Measurements from ENCODE around the gene F13A1. TPM values are rescaled to one million over a fixed set of nuclear protein-coding genes. Genes with fewer than 3 reads are reported as not detected.

Gene F13A1
- polyA plus RNA-seq, 2 of the 4 experiments (the other 2 are of a cell fraction): not detected

GRCh38 chr6:6323352-6323751 lies 2.9 kb upstream of the F13A1 start:
- Histone ChIP-seq H3K4me1 (no peaks in the 10 kb centered on the region), H3K27ac (no peak overlapping the region), H3K4me3 (no peak overlapping the region), H3K4me2 (no peak overlapping the region), H3K9me3 (no peaks in the 10 kb centered on the region)
- ATAC-seq (no peak), FAIRE-seq (no peak), DNase-seq (ENCODE audit: low read depth in 1 of 2, low spot score in 1 of 2) (no peak)
- TF ChIP-seq, protein P1, sequence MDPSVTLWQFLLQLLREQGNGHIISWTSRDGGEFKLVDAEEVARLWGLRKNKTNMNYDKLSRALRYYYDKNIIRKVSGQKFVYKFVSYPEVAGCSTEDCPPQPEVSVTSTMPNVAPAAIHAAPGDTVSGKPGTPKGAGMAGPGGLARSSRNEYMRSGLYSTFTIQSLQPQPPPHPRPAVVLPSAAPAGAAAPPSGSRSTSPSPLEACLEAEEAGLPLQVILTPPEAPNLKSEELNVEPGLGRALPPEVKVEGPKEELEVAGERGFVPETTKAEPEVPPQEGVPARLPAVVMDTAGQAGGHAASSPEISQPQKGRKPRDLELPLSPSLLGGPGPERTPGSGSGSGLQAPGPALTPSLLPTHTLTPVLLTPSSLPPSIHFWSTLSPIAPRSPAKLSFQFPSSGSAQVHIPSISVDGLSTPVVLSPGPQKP (IDR thresholded peaks at IDR 0.05; ENCODE audit: low read depth, low read length): no peak
- TF ChIP-seq KDM1A (IDR thresholded peaks at IDR 0.05; ENCODE audit: low read depth) (no peak), CBX2 (IDR thresholded peaks at IDR 0.05; ENCODE audit: borderline replicate concordance, low read depth) (no peak), NR3C1 (IDR thresholded peaks at IDR 0.05) (no peak), HEYL (CRISPR knock-in tag; IDR thresholded peaks at IDR 0.05) (no peak), CHD2 (IDR thresholded peaks at IDR 0.05; ENCODE audit: low read length, partially characterized antibody) (no peak), FOXS1 (CRISPR knock-in tag; IDR thresholded peaks at IDR 0.05) (no peak), POLR2AphosphoS2 (conservative IDR thresholded peaks at IDR 0.05; ENCODE audit: low read length) (no peak), PHF8 (IDR thresholded peaks at IDR 0.05; ENCODE audit: borderline replicate concordance, low read depth) (no peak), RCOR1 (IDR thresholded peaks at IDR 0.05; ENCODE audit: low read depth, low read length) (no peak), HOXB5 (CRISPR knock-in tag; IDR thresholded peaks at IDR 0.05) (no peak), HDAC2 (IDR thresholded peaks at IDR 0.05) (no peak), REST (IDR thresholded peaks at IDR 0.05) (no peak), MAFK (IDR thresholded peaks at IDR 0.05; ENCODE audit: partially characterized antibody) (no peak), ZFP36 (IDR thresholded peaks at IDR 0.05; ENCODE audit: borderline replicate concordance, partially characterized antibody) (no peak), TP53 (CRISPR knock-in tag; IDR thresholded peaks at IDR 0.05) (no peak), HOXB13 (CRISPR knock-in tag; IDR thresholded peaks at IDR 0.05; ENCODE audit: low read depth) (no peak), EHMT2 (IDR thresholded peaks at IDR 0.05; ENCODE audit: low read depth) (no peak), MYC (IDR thresholded peaks at IDR 0.05; ENCODE audit: borderline replicate concordance, low read length) (no peak)
- WGBS (ENCODE audit: missing lambda C conversion rate): 7% methylated on average over 4 of the region's 5 CpGs
- CTCF ChIA-PET: no interaction called here
- POLR2A ChIA-PET: no interaction called here

GRCh38 chr6:6320901-6321300 lies 439 bp upstream of the F13A1 start:
- FAIRE-seq: no peak

More at GRCh38 chr6:6320901-6321300, 439 bp upstream of the F13A1 start:
- POLR2A ChIA-PET: no interaction called here
- Histone ChIP-seq H3K9me3 (no peaks in the 10 kb centered on the region), H3K4me2 (no peak overlapping the region), H3K4me1 (no peaks in the 10 kb centered on the region), H3K4me3 (no peak overlapping the region), H3K27ac (no peak overlapping the region)
- WGBS (ENCODE audit: missing lambda C conversion rate): 6% methylated on average over 2 of the region's 4 CpGs
- no peak for DNase-seq (ENCODE audit: low read depth in 1 of 2, low spot score in 1 of 2)
- ATAC-seq: no peak
- CTCF ChIA-PET: no interaction called here
- TF ChIP-seq CBX2 (IDR thresholded peaks at IDR 0.05; ENCODE audit: borderline replicate concordance, low read depth) (no peak), CHD4 (IDR thresholded peaks at IDR 0.05; ENCODE audit: borderline replicate concordance) (no peak), EP300 (IDR thresholded peaks at IDR 0.05) (no peak), HEYL (CRISPR knock-in tag; IDR thresholded peaks at IDR 0.05) (no peak), RCOR1 (IDR thresholded peaks at IDR 0.05; ENCODE audit: low read depth, low read length) (no peak), PBX3 (IDR thresholded peaks at IDR 0.05) (no peak), HOXB5 (CRISPR knock-in tag; IDR thresholded peaks at IDR 0.05) (no peak), FOXS1 (CRISPR knock-in tag; IDR thresholded peaks at IDR 0.05) (no peak), ZFP36 (IDR thresholded peaks at IDR 0.05; ENCODE audit: borderline replicate concordance, partially characterized antibody) (no peak), SREBF2 (IDR thresholded peaks at IDR 0.05) (no peak), SMC3 (IDR thresholded peaks at IDR 0.05) (no peak)
- TF ChIP-seq, protein P2, sequence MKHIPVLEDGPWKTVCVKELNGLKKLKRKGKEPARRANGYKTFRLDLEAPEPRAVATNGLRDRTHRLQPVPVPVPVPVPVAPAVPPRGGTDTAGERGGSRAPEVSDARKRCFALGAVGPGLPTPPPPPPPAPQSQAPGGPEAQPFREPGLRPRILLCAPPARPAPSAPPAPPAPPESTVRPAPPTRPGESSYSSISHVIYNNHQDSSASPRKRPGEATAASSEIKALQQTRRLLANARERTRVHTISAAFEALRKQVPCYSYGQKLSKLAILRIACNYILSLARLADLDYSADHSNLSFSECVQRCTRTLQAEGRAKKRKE (CRISPR knock-in tag; IDR thresholded peaks at IDR 0.05; ENCODE audit: low read depth): no peak
- TF ChIP-seq, protein P3, sequence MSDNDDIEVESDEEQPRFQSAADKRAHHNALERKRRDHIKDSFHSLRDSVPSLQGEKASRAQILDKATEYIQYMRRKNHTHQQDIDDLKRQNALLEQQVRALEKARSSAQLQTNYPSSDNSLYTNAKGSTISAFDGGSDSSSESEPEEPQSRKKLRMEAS (IDR thresholded peaks at IDR 0.05): no peak
